ENCODE results near the gene IRF2BPL.

The IRF2BPL gene

GRCh38 chr14:77022236-77022852 is 6.2 kb downstream of the IRF2BPL start:
- TF ChIP-seq CTCF (IDR thresholded peaks at IDR 0.05): no peak

- TF ChIP-seq CTCF (IDR thresholded peaks at IDR 0.05): no peak
Observed at GRCh38 chr14:77018785-77019184, 9.7 kb downstream of the IRF2BPL start.

- TF ChIP-seq CTCF (IDR thresholded peaks at IDR 0.05): no peak
Observed at GRCh38 chr14:77017666-77018065, 10.8 kb downstream of the IRF2BPL start.

GRCh38 chr14:77014734-77015133 is 13.8 kb downstream of the IRF2BPL start:
- TF ChIP-seq CTCF (IDR thresholded peaks at IDR 0.05): no peak

GRCh38 chr14:77014004-77014604 is 14.4 kb downstream of the IRF2BPL start:
- no peak for TF ChIP-seq CTCF (IDR thresholded peaks at IDR 0.05)

GRCh38 chr14:77012193-77012765 is 16.2 kb downstream of the IRF2BPL start:
- no peak for TF ChIP-seq CTCF (IDR thresholded peaks at IDR 0.05)

- TF ChIP-seq CTCF (IDR thresholded peaks at IDR 0.05): no peak
Observed at GRCh38 chr14:77011245-77011644, 17.3 kb downstream of the IRF2BPL start.
